Left lung (tissue), 10 donors: Measurements from ENCODE around the gene LEP. TPM values are rescaled to one million over a fixed set of nuclear protein-coding genes. Genes with fewer than 3 reads are reported as not detected.

ENCODE experiments used
- ATAC-seq: fragments of 200-7000 bp; cut with Tn5 transposase; one replicate; pipeline ENCODE4 v1.9.1; 2020; ENCODE audit warnings: moderate library complexity
- DNase-seq, 4 donors: peaks; one replicate each; pipeline ENCODE4 v3.0.0-alpha.2; 2013 to 2020
- H3K27ac ChIP-seq, 2 donors: fragments of 200-600 bp; sonication (generic) in 1 of 2; one replicate each; pipeline versions ENCODE4 v1.5.0 to v1.8.0; 2020 to 2021
- H3K27me3 ChIP-seq, 2 donors: fragments of 200-600 bp; sonication (generic) in 1 of 2; one replicate each; pipeline versions ENCODE4 v1.5.0 to v1.8.0; 2020 to 2021
- H3K36me3 ChIP-seq, 2 donors: fragments of 200-600 bp; sonication (generic) in 1 of 2; one replicate each; pipeline versions ENCODE4 v1.5.0 to v1.8.0; 2020 to 2021
- H3K4me1 ChIP-seq, 2 donors: fragments of 200-600 bp; one replicate each; pipeline ENCODE4 v1.8.0; 2021
- H3K4me3 ChIP-seq, 2 donors: fragments of 200-600 bp; sonication (generic) in 1 of 2; one replicate each; pipeline versions ENCODE4 v1.5.0 to v1.8.0; 2020 to 2021; ENCODE audit warnings: mild to moderate bottlenecking in 1 of 2
- H3K9me3 ChIP-seq, 2 donors: fragments of 200-600 bp; sonication (generic) in 1 of 2; one replicate each; pipeline versions ENCODE4 v1.5.0 to v1.8.0; 2020 to 2021
- CTCF ChIP-seq, 2 donors: fragments of 200-600 bp; sonication (generic) in 1 of 2; IDR thresholded peaks; one replicate each; pipeline versions ENCODE4 v1.5.0 to v1.8.0; 2021; ENCODE audit warnings: antibody characterized with exemption in 2 of 2
- intact Hi-C, 2 donors: fragments of 100-400 bp; cut with DNase I; formaldehyde crosslinking; loops; one replicate each; pipeline versions ENCODE4 v1.11.2 to v1.14.2; 2022
- polyA plus RNA-seq, 6 donors: library from polyadenylated mRNA; unstranded; fragments of 120-200 nt; gene quantifications; one replicate each; pipeline ENCODE4 v1.2.1, GENCODE V29; 2013; ENCODE audit not compliant: insufficient read length in 6 of 6
- total RNA-seq, 2 donors: library from RNA; stranded (reverse); fragmentation: NEBNext Ultra II Directional; extraction: Animal tissue kit (Norgen Biotek cat#: 25700); gene quantifications; one replicate each; pipeline ENCODE4 v1.2.1, GENCODE V29; 2021
- donor health status: DM: no; HTN: yes; CAD: no.
- donor health status: DM: no; HTN: no; CAD: no.

The LEP gene
- total and polyA plus RNA-seq, 8 donors: 0.04 to 0.16 (median 0.11) TPM

GRCh38 chr7:128268233-128268632 lies 27.2 kb downstream of the LEP start:
- Histone ChIP-seq H3K27ac (no peak overlapping the region), H3K4me3 (no peak overlapping the region), H3K36me3 (no peaks in the 10 kb centered on the region), H3K9me3 (no peaks in the 10 kb centered on the region), H3K4me1 (peaks cover 0 to 12% of the 10 kb centered on the region in 2 donors), H3K27me3 (peaks cover 26 to 58% of the 10 kb centered on the region in 2 donors)
- ATAC-seq (no peak), DNase-seq (no peak)
- no peak for TF ChIP-seq CTCF (IDR thresholded peaks at IDR 0.05)
- intact Hi-C loops: no loop called here

- H3K36me3 ChIP-seq: no peaks in the 10 kb centered on the region
- H3K27ac ChIP-seq: no peak overlapping the region
- no peaks in the 10 kb centered on the region for H3K9me3 ChIP-seq
- ATAC-seq (peak; percentile 10), DNase-seq (peak in 1 of 4 donors; percentile 80)
- H3K4me3 ChIP-seq: no peak overlapping the region
- peaks cover 26 to 58% of the 10 kb centered on the region in 2 donors for H3K27me3 ChIP-seq
- intact Hi-C loops: no loop called here
- peaks cover 0 to 12% of the 10 kb centered on the region in 2 donors for H3K4me1 ChIP-seq
- no peak for TF ChIP-seq CTCF (IDR thresholded peaks at IDR 0.05)
These were observed 29.8 kb downstream of the LEP start for GRCh38 chr7:128270826-128271272.

- H3K27ac ChIP-seq: no peak overlapping the region
- peaks cover 26 to 58% of the 10 kb centered on the region in 2 donors for H3K27me3 ChIP-seq
- ATAC-seq: peak; percentile 29
These were observed 30.4 kb downstream of the LEP start for GRCh38 chr7:128271471-128271941.

GRCh38 chr7:128271942-128272481 lies 30.9 kb downstream of the LEP start:
- Histone ChIP-seq H3K27me3 (peaks cover 26 to 58% of the 10 kb centered on the region in 2 donors), H3K9me3 (no peaks in the 10 kb centered on the region), H3K36me3 (no peaks in the 10 kb centered on the region), H3K4me3 (peak overlapping the region; percentile 5 to 9), H3K4me1 (peaks cover 0 to 12% of the 10 kb centered on the region in 2 donors), H3K27ac (no peak overlapping the region)
- intact Hi-C loops: no loop called here
- ATAC-seq (no peak), DNase-seq (peak in 1 of 4 donors; percentile 68)
- no peak for TF ChIP-seq CTCF (IDR thresholded peaks at IDR 0.05)

More at GRCh38 chr7:128271471-128271941, 30.4 kb downstream of the LEP start:
- peak in 1 of 4 donors; percentile 76 for DNase-seq
- intact Hi-C loops: no loop called here
- no peaks in the 10 kb centered on the region for H3K9me3 ChIP-seq
- H3K36me3 ChIP-seq: no peaks in the 10 kb centered on the region
- TF ChIP-seq CTCF (IDR thresholded peaks at IDR 0.05): no peak
- H3K4me1 ChIP-seq: peaks cover 0 to 12% of the 10 kb centered on the region in 2 donors
- H3K4me3 ChIP-seq: peak overlapping the region; percentile 5 to 9

- Histone ChIP-seq H3K27me3 (peaks cover 26 to 36% of the 10 kb centered on the region in 2 donors), H3K36me3 (no peaks in the 10 kb centered on the region), H3K4me3 (no peak overlapping the region), H3K4me1 (peaks cover 0 to 12% of the 10 kb centered on the region in 2 donors), H3K27ac (no peak overlapping the region), H3K9me3 (peaks cover 0 to 10% of the 10 kb centered on the region in 2 donors)
- no peak for TF ChIP-seq CTCF (IDR thresholded peaks at IDR 0.05)
- ATAC-seq (no peak), DNase-seq (no peak)
- intact Hi-C loops: no loop called here
These were observed 33.3 kb downstream of the LEP start for GRCh38 chr7:128274246-128274883.
